Measurements from ENCODE around the gene FRRS1. TPM values are rescaled to one million over a fixed set of nuclear protein-coding genes. Genes with fewer than 3 reads are reported as not detected.
A peak's percentile ranks its signal among the peaks of the same experiment; 100 is the strongest.

FRRS1 gene
- total and polyA plus RNA-seq, 2 of the 4 experiments (the other 2 are of a cell fraction) = 3.8 to 23.5 TPM

DNA sequence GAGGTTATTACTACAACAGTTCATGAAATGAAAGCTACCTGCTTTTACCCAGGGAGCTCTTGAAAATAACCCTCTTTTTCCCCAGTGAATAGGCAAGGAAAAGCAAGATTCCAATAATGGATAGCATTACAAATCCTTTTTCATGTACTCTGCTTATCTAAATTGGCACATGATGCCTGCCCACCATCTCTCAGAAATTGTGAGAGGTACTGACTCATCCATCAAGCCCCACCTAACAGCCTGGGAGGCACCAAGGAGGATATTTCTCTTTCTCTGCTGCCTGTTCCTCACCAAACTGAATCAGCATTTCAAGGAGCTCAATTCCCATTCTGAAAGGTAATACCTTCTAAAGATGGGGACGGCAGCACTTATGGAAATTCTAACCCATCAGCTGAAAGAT, 86.2 kb downstream of the FRRS1 start:
- POLR2A ChIA-PET (ENCODE audit: unreplicated experiment) = no interaction called here
- CTCF ChIA-PET = interaction anchor here (1.1 kb wide), 1 partner anchor 28 kb away, joined by 5 read pairs; no protein-coding TSS in a partner anchor
- no peaks in the 10 kb centered on the region for H4K20me1 ChIP-seq (ENCODE audit: insufficient read depth, low read length)

More for the DNA sequence above, 86.2 kb downstream of the FRRS1 start:
- no peak overlapping the region for H3K56ac ChIP-seq (ENCODE audit: extremely low read depth, insufficient read depth, low read length)
- H2BK5ac ChIP-seq (ENCODE audit: low read depth, low read length, poor library complexity, severe bottlenecking) = no peak overlapping the region
- BruUV-seq (replicated peaks) = no TSS peak
- H2BK120ac ChIP-seq (ENCODE audit: low read depth, low read length) = 0 out of 2 replicates have a peak overlapping the region, but pooled peaks have one; percentile 35
- no peak overlapping the region for H3K4me2 ChIP-seq (ENCODE audit: low read depth, low read length)
- H3K9ac ChIP-seq (ENCODE audit: low read depth, low read length) = no peak overlapping the region
- peak overlapping the region; percentile 57 for H2BK20ac ChIP-seq (ENCODE audit: low read depth, low read length)
- H3K4ac ChIP-seq (ENCODE audit: low read depth, low read length) = 0 out of 2 replicates have a peak overlapping the region, but pooled peaks have one; percentile 3
- H3K9me3 ChIP-seq (ENCODE audit: control insufficient read depth, insufficient read depth, low read length) = no peaks in the 10 kb centered on the region
- no peak overlapping the region for H2AFZ ChIP-seq (replicated peaks; ENCODE audit: low read length, poor library complexity)
- H2BK15ac ChIP-seq (ENCODE audit: low read depth, low read length) = no peak overlapping the region
- WGBS, 2 experiments (ENCODE audit: extremely low coverage in 2 of 2, insufficient read length in 1 of 2) = no CpG with 5 or more reads among the region's 1 CpG
- H3K79me1 ChIP-seq (ENCODE audit: low read depth in 1 of 2, low read length in 2 of 2) = no peaks in the 10 kb centered on the region
- H3K18ac ChIP-seq (ENCODE audit: low read depth, low read length) = peak overlapping the region; percentile 38; the same call in 1 of the 2 replicates
- dilution Hi-C loops (cut with HindIII; ENCODE audit: low sequenced_read_pairs, unreplicated experiment) = no loop called here
- no peaks in the 10 kb centered on the region for H3K36me3 ChIP-seq (ENCODE audit: control insufficient read depth, insufficient read depth, low read length)
- H3K27ac ChIP-seq (ENCODE audit: insufficient read depth, low read length) = no peak overlapping the region
- in situ Hi-C loops (cut with MboI; ENCODE audit: low sequenced_read_pairs) = no loop called here
- H3K27me3 ChIP-seq (ENCODE audit: control insufficient read depth, insufficient read depth, low read length) = no peaks in the 10 kb centered on the region
- peaks cover 13% of the 10 kb centered on the region for H3K4me1 ChIP-seq (ENCODE audit: control insufficient read depth, insufficient read depth, low read length)
- H2AK9ac ChIP-seq (replicated peaks; ENCODE audit: low read depth, low read length, poor library complexity) = no peak overlapping the region
- H4K8ac ChIP-seq (ENCODE audit: low read depth in 2 of 2, low read length in 2 of 2) = 0 out of 4 replicates have a peak overlapping the region, but pooled peaks of 1 of the 2 experiments have one; percentile 2
- H2AK5ac ChIP-seq (ENCODE audit: low read depth, low read length) = no peak overlapping the region
- peaks cover 4% of the 10 kb centered on the region; the same call in 1 of the 2 replicates for H3K9me1 ChIP-seq (ENCODE audit: insufficient read depth, low read length)
- TF ChIP-seq, protein P1, sequence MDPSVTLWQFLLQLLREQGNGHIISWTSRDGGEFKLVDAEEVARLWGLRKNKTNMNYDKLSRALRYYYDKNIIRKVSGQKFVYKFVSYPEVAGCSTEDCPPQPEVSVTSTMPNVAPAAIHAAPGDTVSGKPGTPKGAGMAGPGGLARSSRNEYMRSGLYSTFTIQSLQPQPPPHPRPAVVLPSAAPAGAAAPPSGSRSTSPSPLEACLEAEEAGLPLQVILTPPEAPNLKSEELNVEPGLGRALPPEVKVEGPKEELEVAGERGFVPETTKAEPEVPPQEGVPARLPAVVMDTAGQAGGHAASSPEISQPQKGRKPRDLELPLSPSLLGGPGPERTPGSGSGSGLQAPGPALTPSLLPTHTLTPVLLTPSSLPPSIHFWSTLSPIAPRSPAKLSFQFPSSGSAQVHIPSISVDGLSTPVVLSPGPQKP (IDR thresholded peaks at IDR 0.05; ENCODE audit: borderline replicate concordance, low read depth, low read length) = no peak
- TF ChIP-seq MAFK (IDR thresholded peaks at IDR 0.05; ENCODE audit: low read depth, low read length) = peak; percentile 26; the same call in 1 of the 2 replicates
- no peak for TF ChIP-seq RAD21 (IDR thresholded peaks at IDR 0.05; ENCODE audit: low read length)
- no peak for TF ChIP-seq CEBPB (IDR thresholded peaks at IDR 0.05; ENCODE audit: low read depth, low read length)
- no peak for TF ChIP-seq RCOR1 (IDR thresholded peaks at IDR 0.05; ENCODE audit: insufficient replicate concordance, low read length)
- TF ChIP-seq, protein P2, sequence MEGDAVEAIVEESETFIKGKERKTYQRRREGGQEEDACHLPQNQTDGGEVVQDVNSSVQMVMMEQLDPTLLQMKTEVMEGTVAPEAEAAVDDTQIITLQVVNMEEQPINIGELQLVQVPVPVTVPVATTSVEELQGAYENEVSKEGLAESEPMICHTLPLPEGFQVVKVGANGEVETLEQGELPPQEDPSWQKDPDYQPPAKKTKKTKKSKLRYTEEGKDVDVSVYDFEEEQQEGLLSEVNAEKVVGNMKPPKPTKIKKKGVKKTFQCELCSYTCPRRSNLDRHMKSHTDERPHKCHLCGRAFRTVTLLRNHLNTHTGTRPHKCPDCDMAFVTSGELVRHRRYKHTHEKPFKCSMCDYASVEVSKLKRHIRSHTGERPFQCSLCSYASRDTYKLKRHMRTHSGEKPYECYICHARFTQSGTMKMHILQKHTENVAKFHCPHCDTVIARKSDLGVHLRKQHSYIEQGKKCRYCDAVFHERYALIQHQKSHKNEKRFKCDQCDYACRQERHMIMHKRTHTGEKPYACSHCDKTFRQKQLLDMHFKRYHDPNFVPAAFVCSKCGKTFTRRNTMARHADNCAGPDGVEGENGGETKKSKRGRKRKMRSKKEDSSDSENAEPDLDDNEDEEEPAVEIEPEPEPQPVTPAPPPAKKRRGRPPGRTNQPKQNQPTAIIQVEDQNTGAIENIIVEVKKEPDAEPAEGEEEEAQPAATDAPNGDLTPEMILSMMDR (conservative IDR thresholded peaks at IDR 0.05; ENCODE audit: low read depth, low read length) = no peak
- H3K14ac ChIP-seq (replicated peaks; ENCODE audit: low read depth, low read length) = no peak overlapping the region
- H3K4me3 ChIP-seq (ENCODE audit: insufficient read depth, low read depth, low read length) = no peak overlapping the region
- intact Hi-C loops (cut with micrococcal nuclease) = loop anchor here (5.0 kb wide), 1 partner anchor 413 kb away; no protein-coding TSS in a partner anchor
- ATAC-seq (ENCODE audit: low read depth) = no peak
- peak overlapping the region; percentile 75; the same call in 1 of the 2 replicates for H4K91ac ChIP-seq (ENCODE audit: insufficient read depth, low read depth, low read length)
- peak; percentile 43 for DNase-seq
- peak overlapping the region; percentile 26; the same call in 1 of the 2 replicates for H4K5ac ChIP-seq (ENCODE audit: low read depth, low read length)
- no peak overlapping the region for H3K23ac ChIP-seq (ENCODE audit: low read depth, low read length)

Data from IMR-90 (cell line).